HepG2 (cell line): Measurements from ENCODE around the gene DSCAML1. TPM values are rescaled to one million over a fixed set of nuclear protein-coding genes. Genes with fewer than 3 reads are reported as not detected.

Experiments used
- ATAC-seq: fragments of 200-7000 bp; cut with Tn5 transposase; 3 replicates; pipeline ENCODE4 v1.9.1; 2020; ENCODE audit warnings: mild to moderate bottlenecking, moderate library complexity
- BruUV-seq: library from RNA; stranded (reverse); fragments of 400-500 nt; replicated peaks from 2 replicates; lab custom pipeline; 2021; lab: Mats Ljungman, UMichigan
- CTCF ChIA-PET: fragments of 300-600 bp; formaldehyde crosslinking; extraction: SDS; loops from one replicate; lab custom pipeline; 2021; ENCODE audit warnings: low total read pairs, inconsistent platforms, low intra/inter-chr PET ratio; lab: Yijun Ruan, JAX
- POLR2A ChIA-PET: fragments of 350-600 bp; sonication (Branson Sonifier 250); formaldehyde crosslinking; loops from one replicate; lab custom pipeline; 2020; ENCODE audit warnings: antibody characterized with exemption, inconsistent platforms; lab: Yijun Ruan, JAX
- DNase-seq: peaks from one replicate; pipeline ENCODE4 v3.0.0-alpha.2; 2015; ENCODE audit warnings: low spot score
- FAIRE-seq: peaks from 3 replicates; lab custom pipeline; 2011; peaks lifted over from hg19 to GRCh38; lab: Jason Lieb, UNC
- H2AFZ ChIP-seq: one replicate; pipeline ENCODE4 v1.6.1; 2011; ENCODE audit warnings: low read length, inconsistent platforms
- H3K27ac ChIP-seq: fragments of 300-600 bp; 3 replicates; pipeline ENCODE4 v1.8.0; 2011; ENCODE audit warnings: mixed run types, mild to moderate bottlenecking, mixed read lengths, low read length, inconsistent platforms; ENCODE audit not compliant: insufficient read depth; ENCODE audit errors: extremely low read length
- H3K27me3 ChIP-seq, 2 experiments: fragments of 200-600 bp in 1 of 2; 2 replicates in 1 of 2; 3 replicates in 1 of 2; pipeline versions ENCODE4 v1.6.0 to v1.8.0; 2011; ENCODE audit warnings: low read length in 2 of 2, mild to moderate bottlenecking in 2 of 2, moderate library complexity in 2 of 2, inconsistent platforms in 1 of 2; ENCODE audit not compliant: insufficient read depth in 2 of 2, control insufficient read depth in 1 of 2
- H3K36me3 ChIP-seq, 2 experiments: fragments of 200-600 bp in 1 of 2; replicated peaks in 1 of 2; 2 replicates in 1 of 2; 3 replicates in 1 of 2; pipeline versions ENCODE4 v1.5.1 to v1.8.0; 2011; ENCODE audit warnings: low read length in 2 of 2, inconsistent platforms in 1 of 2; ENCODE audit not compliant: insufficient read depth in 2 of 2, control insufficient read depth in 1 of 2
- H3K4me1 ChIP-seq: 2 replicates; pipeline ENCODE4 v1.5.1; 2012; ENCODE audit warnings: low read length, inconsistent platforms; ENCODE audit not compliant: insufficient read depth
- H3K4me2 ChIP-seq: 2 replicates; pipeline ENCODE4 v1.6.0; 2011; ENCODE audit warnings: low read depth, low read length, inconsistent platforms
- H3K4me3 ChIP-seq, 3 experiments: fragments of 200-600 bp in 1 of 3; sonication (generic), shearing (Covaris generic) in 1 of 3; replicated peaks in 1 of 3; 2 replicates each; pipeline ENCODE4 v1.5.1; 2011 to 2016; ENCODE audit warnings: low read length in 3 of 3, inconsistent platforms in 2 of 3, low read depth in 2 of 3, mild to moderate bottlenecking in 2 of 3, control low read depth in 1 of 3, mixed read lengths in 1 of 3; ENCODE audit not compliant: insufficient read depth in 1 of 3
- H3K79me2 ChIP-seq: one replicate; pipeline ENCODE4 v1.6.1; 2011; ENCODE audit warnings: low read length, inconsistent platforms; ENCODE audit not compliant: insufficient read depth
- H3K9ac ChIP-seq: 2 replicates; pipeline ENCODE4 v1.6.0; 2011; ENCODE audit warnings: mild to moderate bottlenecking, low read depth, low read length, inconsistent platforms; ENCODE audit not compliant: insufficient read depth
- H3K9me3 ChIP-seq: 2 replicates; pipeline ENCODE4 v1.5.1; 2012; ENCODE audit warnings: mild to moderate bottlenecking, low read length
- H4K20me1 ChIP-seq: 2 replicates; pipeline ENCODE4 v1.6.0; 2011; ENCODE audit warnings: inconsistent platforms, mild to moderate bottlenecking, low read length, moderate library complexity; ENCODE audit not compliant: insufficient read depth
- DNMT3B ChIP-seq: conservative IDR thresholded peaks from 2 replicates; pipeline ENCODE4 v1.6.1; 2016; ENCODE audit warnings: missing biosample characterization, control low read depth
- HBP1 ChIP-seq: IDR thresholded peaks from 2 replicates; pipeline ENCODE4 v1.6.1; 2016; ENCODE audit warnings: low read depth, control low read depth
- HOXA9 ChIP-seq: sonication (generic); formaldehyde crosslinking; IDR thresholded peaks from 2 replicates; pipeline ENCODE4 v1.8.1; 2022; ENCODE audit warnings: missing genetic modification reagents, mild to moderate bottlenecking, moderate library complexity, borderline replicate concordance
- MAFG ChIP-seq: sonication (generic); formaldehyde crosslinking; IDR thresholded peaks from 2 replicates; pipeline ENCODE4 v1.5.1; 2020; ENCODE audit warnings: mild to moderate bottlenecking, missing genetic modification reagents
- RXRB ChIP-seq: IDR thresholded peaks from 2 replicates; pipeline ENCODE4 v1.6.1; 2016; ENCODE audit warnings: borderline replicate concordance, missing genetic modification reagents, missing compliant biosample characterization
- SNAPC5 ChIP-seq: sonication (generic); formaldehyde crosslinking; IDR thresholded peaks from 2 replicates; pipeline ENCODE4 v1.8.1; 2023; ENCODE audit warnings: mild to moderate bottlenecking, missing genetic modification reagents, borderline replicate concordance
- ZC3H4 ChIP-seq: sonication (generic); formaldehyde crosslinking; IDR thresholded peaks from 2 replicates; pipeline ENCODE4 v1.4.0; 2020; ENCODE audit warnings: missing genetic modification reagents, borderline replicate concordance
- WGBS: methylation state at CpG from one replicate; pipeline ENCODE4 v1.1.6; 2017; ENCODE audit warnings: low lambda C conversion rate; 5-methylcytosine and 5-hydroxymethylcytosine counted together
- in situ Hi-C: cut with HindIII; loops from 2 replicates; pipeline ENCODE4 v1.10.0; 2017; ENCODE audit warnings: low pct_unique_long_range_greater_than_20kb; ENCODE audit not compliant: extremely low pct_ligation_motif_present
- intact Hi-C: fragments of 100-400 bp; cut with micrococcal nuclease; formaldehyde crosslinking; loops from one replicate; pipeline ENCODE4 v1.10.0; 2022; ENCODE audit not compliant: unreplicated experiment
- polyA plus RNA-seq, 8 experiments: library from polyadenylated mRNA; depleted of rRNA in 3 of 8; stranded (reverse) in 7 of 8; unstranded in 1 of 8; fragments of >200 nt; fragmentation: Illumina TruSeq in 4 of 8; extraction: Trizol in 4 of 8; gene quantifications; 2 replicates each; pipeline versions ENCODE4 v1.2.1 to v1.2.3, GENCODE V29; 2011 to 2016; ENCODE audit warnings: low read depth in 4 of 8, missing spikeins in 1 of 8, mixed read lengths in 1 of 8; ENCODE audit not compliant: insufficient read depth in 1 of 8
- total RNA-seq, 5 experiments: library from RNA; depleted of rRNA; stranded (reverse); fragments of >200 nt; fragmentation: Illumina TruSeq; extraction: Trizol; gene quantifications; 2 replicates each; pipeline ENCODE4 v1.2.3, GENCODE V29; 2016; ENCODE audit warnings: low read depth in 1 of 5

DSCAML1 gene
- total and polyA plus RNA-seq, 2 of the 13 experiments (the other 11 are each of a cell fraction or from before 2014, with no cell fraction given), result 0.29 to 0.40 TPM

GRCh38 chr11:117588166-117588810 lies 208.7 kb downstream of the DSCAML1 start:
- peaks cover 4 to 9% of the 10 kb centered on the region in 2 experiments; a peak in 3 of 5 replicates for H3K27me3 ChIP-seq
- no TSS peak for BruUV-seq
- H3K4me2 ChIP-seq, result no peak overlapping the region
- no peak overlapping the region for H3K4me3 ChIP-seq
- no peak overlapping the region for H3K9ac ChIP-seq
- CTCF ChIA-PET, result no interaction called here
- H3K79me2 ChIP-seq, result no peaks in the 10 kb centered on the region
- no peak for TF ChIP-seq HOXA9
- H3K36me3 ChIP-seq, result no peaks in the 10 kb centered on the region
- intact Hi-C loops, result no loop called here
- 15% methylated on average over 12 of the region's 14 CpGs for WGBS
- ATAC-seq, result no peak
- in situ Hi-C loops, result no loop called here
- no peak for DNase-seq
- no peaks in the 10 kb centered on the region for H4K20me1 ChIP-seq
- FAIRE-seq, result no peak
- POLR2A ChIA-PET, result no interaction called here
- H2AFZ ChIP-seq, result no peak overlapping the region
- H3K27ac ChIP-seq, result no peak overlapping the region
- H3K9me3 ChIP-seq, result no peaks in the 10 kb centered on the region
- H3K4me1 ChIP-seq, result no peaks in the 10 kb centered on the region

- no peaks in the 10 kb centered on the region for H3K4me1 ChIP-seq
- no TSS peak for BruUV-seq
- in situ Hi-C loops, result no loop called here
- intact Hi-C loops, result no loop called here
- no peaks in the 10 kb centered on the region for H3K9me3 ChIP-seq
- TF ChIP-seq ZC3H4 (CRISPR knock-in tag) (no peak), MAFG (CRISPR knock-in tag) (no peak), HBP1 (CRISPR knock-in tag) (no peak), SNAPC5 (CRISPR knock-in tag) (no peak), RXRB (CRISPR knock-in tag) (no peak), DNMT3B (CRISPR knock-in tag) (no peak)
- no peak overlapping the region for H2AFZ ChIP-seq
- no peak overlapping the region for H3K4me2 ChIP-seq
- no peaks in the 10 kb centered on the region for H3K36me3 ChIP-seq
- CTCF ChIA-PET, result no interaction called here
- H3K79me2 ChIP-seq, result no peaks in the 10 kb centered on the region
- no peak for DNase-seq
- no peak overlapping the region for H3K27ac ChIP-seq
- 49% methylated on average over 6 of the region's 6 CpGs for WGBS
- H3K27me3 ChIP-seq, result peaks cover 4 to 9% of the 10 kb centered on the region in 2 experiments; a peak in 3 of 5 replicates
- no peak overlapping the region for H3K4me3 ChIP-seq
- ATAC-seq, result no peak
- H3K9ac ChIP-seq, result no peak overlapping the region
- H4K20me1 ChIP-seq, result no peaks in the 10 kb centered on the region
- FAIRE-seq, result no peak
- POLR2A ChIA-PET, result no interaction called here
Measured at GRCh38 chr11:117587416-117587815, 209.6 kb downstream of the DSCAML1 start.
